Prostate gland (tissue), 2 donors: ENCODE results near the gene SPIN1.

ENCODE experiments used
- POLR2AphosphoS5 ChIP-seq: sonication (generic); formaldehyde crosslinking; IDR thresholded peaks from one replicate; pipeline ENCODE4 v1.6.1; 2017; ENCODE audit warnings: antibody characterized with exemption
- TF ChIP-seq, protein P1 (sequence below), 4 experiments: fragments of 200-600 bp in 2 of 4; fragments of 450-650 bp in 2 of 4; sonication (generic) in 2 of 4; IDR thresholded peaks; 1 replicate in 3 of 4; 2 replicates in 1 of 4; pipeline ENCODE4 v1.5.1; 2016 to 2019; ENCODE audit warnings: antibody characterized with exemption in 4 of 4, mild to moderate bottlenecking in 2 of 4, moderate library complexity in 2 of 4

DNA sequence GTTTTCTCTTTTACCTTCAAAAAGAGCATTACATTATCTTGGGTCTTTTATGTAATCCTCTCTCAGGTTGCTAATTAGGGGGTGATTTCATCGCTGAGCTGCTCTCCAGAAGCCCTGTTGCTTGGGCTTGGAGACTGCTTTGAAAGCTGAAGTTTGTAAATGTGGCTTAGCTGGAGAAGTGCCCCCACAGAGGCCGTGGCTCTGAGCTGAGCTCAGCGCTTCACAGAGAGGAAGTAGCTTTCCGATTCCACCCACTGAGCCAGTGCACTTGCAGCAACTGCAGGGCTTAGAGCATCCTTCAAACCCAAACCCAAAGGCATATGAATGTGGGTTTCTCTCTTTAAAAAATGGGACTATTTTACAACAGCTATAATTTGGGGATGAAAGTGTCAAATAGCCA lies 133.1 kb downstream of the SPIN1 start:
- TF ChIP-seq, protein P1, sequence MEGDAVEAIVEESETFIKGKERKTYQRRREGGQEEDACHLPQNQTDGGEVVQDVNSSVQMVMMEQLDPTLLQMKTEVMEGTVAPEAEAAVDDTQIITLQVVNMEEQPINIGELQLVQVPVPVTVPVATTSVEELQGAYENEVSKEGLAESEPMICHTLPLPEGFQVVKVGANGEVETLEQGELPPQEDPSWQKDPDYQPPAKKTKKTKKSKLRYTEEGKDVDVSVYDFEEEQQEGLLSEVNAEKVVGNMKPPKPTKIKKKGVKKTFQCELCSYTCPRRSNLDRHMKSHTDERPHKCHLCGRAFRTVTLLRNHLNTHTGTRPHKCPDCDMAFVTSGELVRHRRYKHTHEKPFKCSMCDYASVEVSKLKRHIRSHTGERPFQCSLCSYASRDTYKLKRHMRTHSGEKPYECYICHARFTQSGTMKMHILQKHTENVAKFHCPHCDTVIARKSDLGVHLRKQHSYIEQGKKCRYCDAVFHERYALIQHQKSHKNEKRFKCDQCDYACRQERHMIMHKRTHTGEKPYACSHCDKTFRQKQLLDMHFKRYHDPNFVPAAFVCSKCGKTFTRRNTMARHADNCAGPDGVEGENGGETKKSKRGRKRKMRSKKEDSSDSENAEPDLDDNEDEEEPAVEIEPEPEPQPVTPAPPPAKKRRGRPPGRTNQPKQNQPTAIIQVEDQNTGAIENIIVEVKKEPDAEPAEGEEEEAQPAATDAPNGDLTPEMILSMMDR (IDR thresholded peaks at IDR 0.05): no peak
- no peak for TF ChIP-seq POLR2AphosphoS5
